K562 (cell line): Measurements from ENCODE around the gene C1orf21.

ENCODE experiments used
- EZH2 ChIP-seq: IDR thresholded peaks from 2 replicates; pipeline ENCODE4 v1.6.1; 2012; ENCODE audit warnings: low read depth, mild to moderate bottlenecking, inconsistent platforms, low read length, borderline replicate concordance
- IRF2 ChIP-seq: sonication (generic); formaldehyde crosslinking; IDR thresholded peaks from 2 replicates; pipeline ENCODE4 v1.8.1; 2022; ENCODE audit warnings: mild to moderate bottlenecking, missing genetic modification reagents
- PHF21A ChIP-seq: fragments of 450-650 bp; IDR thresholded peaks from 2 replicates; pipeline ENCODE4 v1.6.1; 2017; ENCODE audit warnings: low read depth, borderline replicate concordance
- POLR2A ChIP-seq: fragments of 450-650 bp; conservative IDR thresholded peaks from 2 replicates; pipeline ENCODE4 v1.6.1; 2016
- SAFB ChIP-seq: fragments of 200-400 bp; formaldehyde crosslinking; IDR thresholded peaks from 2 replicates; pipeline ENCODE4 v1.6.1; 2017; ENCODE audit warnings: low read depth, low read length, borderline replicate concordance
- SAP30 ChIP-seq: fragments of 200-600 bp; sonication (generic); IDR thresholded peaks from 2 replicates; pipeline ENCODE4 v1.6.1; 2012; ENCODE audit warnings: borderline replicate concordance, low read depth, mild to moderate bottlenecking, moderate library complexity, low read length, control low read depth, inconsistent platforms; ENCODE audit not compliant: insufficient read depth, poor library complexity, severe bottlenecking
- TAF1 ChIP-seq: IDR thresholded peaks from 2 replicates; pipeline ENCODE4 v1.6.1; 2011; ENCODE audit warnings: mild to moderate bottlenecking, low read length, moderate library complexity; ENCODE audit not compliant: insufficient read depth, control insufficient read depth, severe bottlenecking; ENCODE audit errors: extremely low read depth
- ZNF121 ChIP-seq: sonication (generic); formaldehyde crosslinking; conservative IDR thresholded peaks from 2 replicates; pipeline ENCODE4 v1.8.0; 2022; ENCODE audit warnings: missing genetic modification reagents
- ZNF212 ChIP-seq: fragments of 450-650 bp; formaldehyde crosslinking; IDR thresholded peaks from 2 replicates; pipeline ENCODE4 v1.4.0; 2020; ENCODE audit warnings: mild to moderate bottlenecking
- TF ChIP-seq, protein P1 (sequence below), 2 experiments: fragments of 450-650 bp; formaldehyde crosslinking in 1 of 2; IDR thresholded peaks; 2 replicates each; pipeline versions ENCODE4 v1.4.0 to v1.6.1; 2014 to 2020; ENCODE audit warnings: mild to moderate bottlenecking in 2 of 2, borderline replicate concordance in 1 of 2, low read depth in 1 of 2
- TF ChIP-seq, protein P2 (sequence below), 3 experiments: IDR thresholded peaks in 2 of 3; conservative IDR thresholded peaks in 1 of 3; 2 replicates each; pipeline ENCODE4 v1.5.1; 2011 to 2012; ENCODE audit warnings: low read length in 3 of 3, mild to moderate bottlenecking in 3 of 3, control low read depth in 2 of 3, improper control_type of control experiment in 1 of 3, inconsistent platforms in 1 of 3, low read depth in 1 of 3, mixed read lengths in 1 of 3, moderate library complexity in 1 of 3; ENCODE audit not compliant: insufficient read depth in 2 of 3
- TF ChIP-seq, protein P3 (sequence below), 3 experiments: fragments of 200-800 bp in 1 of 3; sonication (Bioruptor generic) in 1 of 3; sonication (generic) in 1 of 3; formaldehyde crosslinking in 1 of 3; IDR thresholded peaks; 2 replicates each; pipeline versions ENCODE4 v1.6.1 to v1.8.0; 2016 to 2022; ENCODE audit warnings: mild to moderate bottlenecking in 2 of 3, missing compliant biosample characterization in 2 of 3, missing genetic modification characterization in 2 of 3, missing genetic modification reagents in 1 of 3

DNA sequence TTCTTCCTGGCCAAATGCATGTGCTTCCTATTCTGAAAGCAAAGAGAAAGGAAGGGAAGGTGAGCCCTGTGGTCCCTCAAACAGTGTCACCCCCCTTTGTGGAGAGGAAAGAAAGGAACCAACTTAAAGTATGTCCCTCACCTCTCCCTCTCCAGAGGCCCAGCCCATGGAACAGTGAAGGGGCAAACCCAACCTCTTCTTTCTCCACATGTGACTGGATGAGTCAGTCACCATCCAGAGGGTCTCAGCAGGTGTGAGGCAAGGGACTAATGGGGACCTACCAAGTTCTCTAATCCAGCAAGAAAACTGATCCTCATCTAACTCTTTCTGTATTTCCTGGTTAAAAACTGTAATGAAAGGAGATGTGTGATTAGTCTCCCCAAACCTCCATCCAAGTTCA, 222.2 kb downstream of the C1orf21 start:
- TF ChIP-seq IRF2 (CRISPR knock-in tag) (no peak), SAFB (no peak), PHF21A (no peak), POLR2A (no peak), ZNF212 (CRISPR knock-in tag) (no peak), ZNF121 (CRISPR knock-in tag) (no peak), EZH2 (no peak), TAF1 (no peak), SAP30 (no peak)
- TF ChIP-seq, protein P1, sequence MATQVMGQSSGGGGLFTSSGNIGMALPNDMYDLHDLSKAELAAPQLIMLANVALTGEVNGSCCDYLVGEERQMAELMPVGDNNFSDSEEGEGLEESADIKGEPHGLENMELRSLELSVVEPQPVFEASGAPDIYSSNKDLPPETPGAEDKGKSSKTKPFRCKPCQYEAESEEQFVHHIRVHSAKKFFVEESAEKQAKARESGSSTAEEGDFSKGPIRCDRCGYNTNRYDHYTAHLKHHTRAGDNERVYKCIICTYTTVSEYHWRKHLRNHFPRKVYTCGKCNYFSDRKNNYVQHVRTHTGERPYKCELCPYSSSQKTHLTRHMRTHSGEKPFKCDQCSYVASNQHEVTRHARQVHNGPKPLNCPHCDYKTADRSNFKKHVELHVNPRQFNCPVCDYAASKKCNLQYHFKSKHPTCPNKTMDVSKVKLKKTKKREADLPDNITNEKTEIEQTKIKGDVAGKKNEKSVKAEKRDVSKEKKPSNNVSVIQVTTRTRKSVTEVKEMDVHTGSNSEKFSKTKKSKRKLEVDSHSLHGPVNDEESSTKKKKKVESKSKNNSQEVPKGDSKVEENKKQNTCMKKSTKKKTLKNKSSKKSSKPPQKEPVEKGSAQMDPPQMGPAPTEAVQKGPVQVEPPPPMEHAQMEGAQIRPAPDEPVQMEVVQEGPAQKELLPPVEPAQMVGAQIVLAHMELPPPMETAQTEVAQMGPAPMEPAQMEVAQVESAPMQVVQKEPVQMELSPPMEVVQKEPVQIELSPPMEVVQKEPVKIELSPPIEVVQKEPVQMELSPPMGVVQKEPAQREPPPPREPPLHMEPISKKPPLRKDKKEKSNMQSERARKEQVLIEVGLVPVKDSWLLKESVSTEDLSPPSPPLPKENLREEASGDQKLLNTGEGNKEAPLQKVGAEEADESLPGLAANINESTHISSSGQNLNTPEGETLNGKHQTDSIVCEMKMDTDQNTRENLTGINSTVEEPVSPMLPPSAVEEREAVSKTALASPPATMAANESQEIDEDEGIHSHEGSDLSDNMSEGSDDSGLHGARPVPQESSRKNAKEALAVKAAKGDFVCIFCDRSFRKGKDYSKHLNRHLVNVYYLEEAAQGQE (IDR thresholded peaks at IDR 0.05; ENCODE audit: borderline replicate concordance), result no peak
- TF ChIP-seq, protein P1 (CRISPR knock-in tag; IDR thresholded peaks at IDR 0.05; ENCODE audit: low read depth), result no peak
- TF ChIP-seq, protein P2, sequence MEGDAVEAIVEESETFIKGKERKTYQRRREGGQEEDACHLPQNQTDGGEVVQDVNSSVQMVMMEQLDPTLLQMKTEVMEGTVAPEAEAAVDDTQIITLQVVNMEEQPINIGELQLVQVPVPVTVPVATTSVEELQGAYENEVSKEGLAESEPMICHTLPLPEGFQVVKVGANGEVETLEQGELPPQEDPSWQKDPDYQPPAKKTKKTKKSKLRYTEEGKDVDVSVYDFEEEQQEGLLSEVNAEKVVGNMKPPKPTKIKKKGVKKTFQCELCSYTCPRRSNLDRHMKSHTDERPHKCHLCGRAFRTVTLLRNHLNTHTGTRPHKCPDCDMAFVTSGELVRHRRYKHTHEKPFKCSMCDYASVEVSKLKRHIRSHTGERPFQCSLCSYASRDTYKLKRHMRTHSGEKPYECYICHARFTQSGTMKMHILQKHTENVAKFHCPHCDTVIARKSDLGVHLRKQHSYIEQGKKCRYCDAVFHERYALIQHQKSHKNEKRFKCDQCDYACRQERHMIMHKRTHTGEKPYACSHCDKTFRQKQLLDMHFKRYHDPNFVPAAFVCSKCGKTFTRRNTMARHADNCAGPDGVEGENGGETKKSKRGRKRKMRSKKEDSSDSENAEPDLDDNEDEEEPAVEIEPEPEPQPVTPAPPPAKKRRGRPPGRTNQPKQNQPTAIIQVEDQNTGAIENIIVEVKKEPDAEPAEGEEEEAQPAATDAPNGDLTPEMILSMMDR (IDR thresholded peaks at IDR 0.05 in 2 of 3, conservative IDR thresholded peaks at IDR 0.05 in 1 of 3; ENCODE audit: insufficient read depth in 2 of 3, low read depth in 1 of 3, low read length in 3 of 3), result no peak
- TF ChIP-seq, protein P3, sequence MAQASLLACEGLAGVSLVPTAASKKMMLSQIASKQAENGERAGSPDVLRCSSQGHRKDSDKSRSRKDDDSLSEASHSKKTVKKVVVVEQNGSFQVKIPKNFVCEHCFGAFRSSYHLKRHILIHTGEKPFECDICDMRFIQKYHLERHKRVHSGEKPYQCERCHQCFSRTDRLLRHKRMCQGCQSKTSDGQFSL (CRISPR knock-in tag; IDR thresholded peaks at IDR 0.05), result no peak
- TF ChIP-seq, protein P3 (tag; IDR thresholded peaks at IDR 0.05), result no peak
